Activated CD4-positive, CD25-positive, alpha-beta regulatory T cell treated with anti-CD3 and anti-CD28 coated beads, Interleukin-2, amount 50 U/mL, for 16 hours (primary cell): ENCODE results near the gene CD200R1.

Source experiments
- DNase-seq: peaks from one replicate; pipeline ENCODE4 v3.0.0-alpha.2; 2020; ENCODE audit warnings: low read depth, low spot score

CD200R1 gene

GRCh38 chr3:112889357-112889756, 85.5 kb downstream of the CD200R1 start:
- no peak for DNase-seq

GRCh38 chr3:112888381-112889085, 86.4 kb downstream of the CD200R1 start:
- DNase-seq = no peak

GRCh38 chr3:112884678-112885290, 90.1 kb downstream of the CD200R1 start:
- DNase-seq = no peak

- DNase-seq = no peak
Measured at GRCh38 chr3:112881891-112882290, 93.0 kb downstream of the CD200R1 start.

- DNase-seq = no peak
Measured at GRCh38 chr3:112875561-112875960, 99.3 kb downstream of the CD200R1 start.

GRCh38 chr3:112874725-112875124, 100.2 kb downstream of the CD200R1 start:
- DNase-seq = no peak

- DNase-seq = no peak
Measured at GRCh38 chr3:112873632-112874031, 101.3 kb downstream of the CD200R1 start.

- DNase-seq = no peak
Measured at GRCh38 chr3:112871735-112872134, 103.2 kb downstream of the CD200R1 start.
